NCI-H1694 (cell line): ENCODE results near the gene C1QTNF2.

Source experiments
- DNase-seq: peaks from one replicate; lab custom pipeline; 2025; lab: John Stamatoyannopoulos, UW

C1QTNF2 gene

DNA sequence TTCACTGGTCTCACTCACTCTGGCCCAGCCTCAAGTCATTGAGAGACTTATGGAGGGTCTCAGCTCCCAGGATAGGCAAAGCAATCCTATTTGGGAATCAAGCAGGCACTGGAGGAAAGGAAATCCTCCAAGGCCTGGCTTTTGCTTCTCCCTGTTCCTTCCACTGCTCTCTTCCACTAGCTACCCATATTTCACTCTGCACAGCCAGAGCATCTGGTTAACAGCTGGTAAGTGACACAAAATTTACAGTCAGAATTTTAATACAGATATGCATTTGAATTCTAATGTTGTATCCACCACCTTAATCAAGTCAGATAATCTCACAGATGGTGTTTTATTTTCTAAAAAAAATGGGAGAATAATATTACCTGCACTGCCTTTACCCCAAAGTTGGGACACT, 868 bp upstream of the C1QTNF2 start:
- no peak for DNase-seq

DNA sequence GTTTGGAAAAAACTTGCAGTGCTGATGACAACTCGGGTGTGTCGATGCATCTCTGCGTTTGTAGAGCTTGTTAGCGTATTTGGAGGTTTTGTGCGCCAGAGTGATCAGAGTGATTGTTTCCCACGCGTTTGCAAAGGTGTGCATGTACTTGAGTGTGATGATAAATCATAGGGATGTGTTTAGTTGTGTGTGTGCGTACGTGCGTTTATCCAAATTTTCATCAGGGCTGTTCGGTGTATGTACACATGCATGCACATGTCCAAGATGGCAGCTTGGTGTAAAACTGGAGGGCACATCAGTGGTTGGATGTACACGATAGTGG, 248 bp upstream of the C1QTNF2 start:
- no peak for DNase-seq

DNA sequence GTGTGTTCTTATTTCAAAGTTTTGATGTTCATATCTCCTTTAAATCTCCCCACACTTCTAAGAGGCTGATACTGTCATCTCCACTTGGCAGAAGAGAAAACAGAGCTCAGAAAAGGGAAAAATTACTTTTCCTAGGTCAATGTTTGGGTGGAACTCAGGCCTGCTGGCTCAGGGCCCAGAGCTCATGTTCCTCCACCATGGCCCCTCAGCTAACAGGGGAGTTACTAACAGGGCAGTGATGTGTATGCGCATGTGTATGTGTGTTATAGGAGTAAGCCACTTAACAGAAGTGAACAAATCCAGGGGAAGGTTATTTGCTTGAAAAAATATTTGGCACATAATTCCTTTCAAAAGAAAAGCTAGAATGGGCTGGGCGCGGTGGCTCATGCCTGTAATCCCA, 2.5 kb downstream of the C1QTNF2 start:
- no peak for DNase-seq

DNA sequence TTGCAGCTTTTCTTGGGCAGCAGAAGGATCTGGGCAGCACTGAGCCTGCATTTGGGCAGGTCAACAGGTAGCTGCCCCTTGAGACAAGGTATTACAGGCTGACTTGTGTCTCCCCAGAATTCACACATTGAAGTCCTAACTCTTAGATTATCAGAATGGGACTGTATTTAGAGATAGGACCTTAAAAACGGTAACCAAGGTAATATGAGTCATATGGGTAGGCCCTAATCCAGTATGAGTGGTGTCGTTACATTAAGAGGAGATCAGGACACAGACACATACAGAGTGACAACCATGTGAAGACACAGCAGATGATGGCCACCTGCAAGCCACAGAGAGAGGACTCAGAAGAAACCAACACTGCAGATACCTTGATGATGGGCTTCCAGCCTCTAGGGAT, 3.2 kb downstream of the C1QTNF2 start:
- DNase-seq: no peak

DNA sequence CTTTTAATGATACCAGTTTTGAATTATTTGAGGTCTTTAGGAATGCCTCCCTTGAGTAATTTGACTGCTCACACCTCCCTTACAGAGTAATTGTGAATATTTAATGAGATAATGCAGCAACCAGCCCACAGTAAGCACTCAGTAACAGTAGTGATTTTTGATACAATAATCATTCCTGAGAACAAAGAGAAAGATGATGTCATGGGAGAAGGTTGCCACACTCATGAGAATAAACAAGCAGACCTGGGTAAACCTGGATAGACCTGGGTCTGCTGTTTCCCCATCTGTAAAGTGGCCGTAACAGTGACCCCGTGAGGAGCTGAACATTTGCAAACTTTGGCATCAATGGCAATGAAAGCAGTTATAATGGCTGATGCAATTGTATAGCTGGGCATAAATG, 4.2 kb downstream of the C1QTNF2 start:
- DNase-seq: no peak

DNA sequence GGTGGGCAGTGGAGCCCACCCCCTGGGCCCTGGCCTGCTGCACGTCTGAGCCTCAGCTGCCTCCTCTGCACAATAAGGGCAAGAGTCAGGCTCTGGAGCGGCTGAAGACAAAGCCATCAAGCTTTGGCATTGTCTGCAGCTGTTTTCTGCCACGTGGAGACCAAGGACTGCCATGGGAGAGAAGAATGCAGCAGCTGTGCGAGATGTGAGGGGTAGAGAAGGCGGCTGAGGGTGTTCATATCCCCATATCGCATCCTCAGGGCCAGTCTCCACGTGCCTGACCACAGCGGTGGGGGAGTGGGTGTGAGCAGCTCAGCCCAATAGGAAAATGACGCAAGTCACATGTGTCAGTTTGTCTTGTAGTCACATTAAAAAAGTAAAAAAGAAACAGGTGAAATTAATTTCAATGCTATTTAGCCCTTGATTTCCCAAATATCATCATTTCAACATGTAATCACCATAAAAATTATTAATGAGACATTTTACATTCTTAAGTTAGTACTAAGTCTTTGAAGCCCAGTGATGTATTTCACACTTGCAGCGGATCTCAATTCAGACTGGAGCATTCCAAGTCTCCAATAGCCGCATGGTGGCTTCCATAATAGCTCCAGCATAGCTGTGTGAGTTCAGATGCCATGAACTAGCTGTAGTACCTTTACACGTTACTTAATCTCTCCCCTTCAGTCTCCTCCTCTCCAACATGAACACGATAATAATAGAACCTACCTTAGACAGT, 6.6 kb downstream of the C1QTNF2 start:
- no peak for DNase-seq

DNA sequence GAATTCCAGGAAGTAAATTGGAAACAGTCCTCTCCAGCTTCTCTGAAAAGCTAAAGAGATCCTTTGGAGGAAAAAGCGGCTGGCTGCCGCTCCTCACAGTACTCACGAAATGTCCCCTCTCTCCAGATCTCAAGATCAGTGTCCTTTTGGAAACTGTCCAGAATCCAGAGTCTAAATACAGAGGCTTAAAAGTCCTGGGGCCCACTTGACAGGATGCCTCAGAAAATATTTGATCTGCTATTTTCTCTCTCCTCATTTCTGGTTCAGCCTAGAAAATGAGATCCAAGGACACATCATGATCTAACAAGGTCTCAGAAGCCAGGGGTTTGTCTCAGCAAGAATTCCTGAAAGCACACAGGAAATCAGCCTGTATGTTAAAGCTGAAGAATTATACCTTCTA, 7.2 kb downstream of the C1QTNF2 start:
- DNase-seq: no peak

DNA sequence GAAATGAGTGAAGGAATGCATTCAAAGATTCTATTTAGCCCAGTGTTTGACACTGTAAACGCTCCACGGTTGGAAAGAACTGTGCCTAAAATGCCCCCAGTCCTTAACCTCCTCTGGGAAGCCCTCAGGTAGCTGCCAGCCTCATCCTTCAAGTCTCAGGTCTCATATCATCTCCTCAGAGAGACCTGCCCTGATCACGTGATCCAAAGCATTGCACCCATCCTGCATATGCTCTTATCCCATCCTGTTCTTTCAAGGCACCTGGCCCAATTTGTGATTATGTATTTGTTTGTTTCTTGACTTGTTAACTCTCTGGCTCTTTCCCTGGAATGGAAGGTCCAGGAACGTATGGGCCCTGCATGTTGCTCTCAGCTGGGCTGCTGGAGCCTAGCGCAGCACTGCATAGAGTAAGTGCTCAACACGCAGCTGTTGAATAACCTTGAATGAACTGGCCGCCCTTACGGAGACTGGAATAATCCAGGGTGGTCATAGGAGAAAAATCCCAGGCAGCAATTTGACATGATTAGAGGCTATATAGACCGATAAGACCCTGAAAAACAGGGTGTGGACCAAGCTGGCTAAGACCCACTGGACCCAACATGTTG, 8.7 kb downstream of the C1QTNF2 start:
- no peak for DNase-seq

DNA sequence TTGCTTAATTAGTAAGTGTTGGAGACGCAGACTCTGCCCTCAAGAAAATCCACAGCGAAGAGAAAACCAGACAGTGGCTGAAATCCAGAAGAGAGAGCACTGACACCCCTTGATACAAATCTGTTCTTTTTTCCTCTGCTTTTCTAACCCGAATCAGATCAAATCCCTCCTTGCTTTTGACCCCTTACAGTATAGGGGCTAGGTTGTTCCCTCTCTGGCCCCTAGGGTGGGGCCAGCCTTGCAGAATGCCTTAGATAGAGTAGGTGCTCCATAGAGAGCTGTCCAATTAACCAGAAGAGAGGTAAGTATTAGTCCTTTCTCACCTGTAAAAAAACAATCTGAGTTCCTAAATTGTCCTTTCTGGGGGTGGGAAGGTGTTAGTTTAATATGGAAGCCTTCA, 10.1 kb downstream of the C1QTNF2 start:
- no peak for DNase-seq

DNA sequence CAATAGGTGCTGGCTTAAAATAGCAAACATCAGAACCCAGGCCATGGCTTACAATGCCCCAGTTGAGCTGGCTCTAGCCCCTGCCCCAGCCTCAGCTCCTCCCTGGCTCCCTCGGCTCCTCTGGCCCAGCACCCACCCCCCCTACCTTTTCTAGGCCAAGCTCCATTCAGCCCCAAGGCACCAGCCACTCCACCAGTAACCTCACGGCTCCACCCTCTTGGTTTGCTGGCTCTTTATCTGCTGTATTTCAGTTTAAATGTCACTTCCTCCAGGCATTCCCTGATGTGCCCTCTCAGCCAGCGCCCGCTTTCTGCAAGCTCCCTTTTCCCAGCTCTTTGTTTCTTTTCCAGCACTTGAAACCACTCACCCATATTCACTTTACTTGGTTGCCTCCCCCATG, 10.6 kb downstream of the C1QTNF2 start:
- DNase-seq: no peak

DNA sequence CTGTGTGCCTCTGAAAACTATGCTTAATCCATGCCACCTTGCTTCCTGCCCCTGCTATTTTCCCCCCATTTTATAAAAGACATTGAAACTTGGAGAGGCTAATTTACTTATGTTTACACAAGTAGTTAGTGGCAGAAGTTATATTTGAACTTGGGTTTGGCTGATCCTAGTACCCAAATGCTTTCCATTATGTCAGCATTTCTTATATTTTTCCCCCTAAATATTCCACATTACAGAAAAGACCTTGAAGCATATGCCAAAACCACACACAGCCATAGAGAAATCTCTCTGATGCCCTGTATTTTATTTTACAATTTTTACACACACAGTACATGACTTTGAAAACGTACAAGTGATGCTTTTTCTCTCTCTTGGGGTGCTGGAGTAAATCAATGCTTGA, 11.2 kb downstream of the C1QTNF2 start:
- DNase-seq: no peak

DNA sequence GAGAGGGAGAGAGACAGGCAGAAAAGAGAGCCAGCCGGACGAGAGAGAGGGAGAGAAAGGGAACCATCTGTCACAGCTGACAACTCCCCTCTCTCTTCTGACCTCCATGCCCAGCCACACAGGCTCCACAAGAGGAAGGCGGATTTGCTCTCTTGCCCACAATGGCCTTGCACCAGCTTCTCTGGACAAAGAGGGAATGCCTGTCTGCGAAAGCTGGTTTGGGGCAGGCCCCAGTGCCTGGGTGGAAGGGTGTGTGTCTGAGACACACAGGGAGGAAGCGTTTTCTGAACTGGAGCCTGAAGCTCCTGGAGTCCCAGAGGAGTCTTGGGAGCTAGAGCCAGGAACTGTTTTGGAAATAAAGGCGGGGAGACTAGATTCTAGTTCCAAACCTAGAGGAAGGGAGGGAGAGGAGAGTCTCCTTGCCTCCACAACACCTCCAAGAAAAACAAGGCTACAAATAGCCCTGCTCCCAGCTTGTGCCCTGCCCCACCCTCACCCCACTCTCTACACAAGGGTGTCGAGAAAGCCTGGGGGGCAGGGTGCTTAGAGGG, 12.5 kb downstream of the C1QTNF2 start:
- DNase-seq: no peak

DNA sequence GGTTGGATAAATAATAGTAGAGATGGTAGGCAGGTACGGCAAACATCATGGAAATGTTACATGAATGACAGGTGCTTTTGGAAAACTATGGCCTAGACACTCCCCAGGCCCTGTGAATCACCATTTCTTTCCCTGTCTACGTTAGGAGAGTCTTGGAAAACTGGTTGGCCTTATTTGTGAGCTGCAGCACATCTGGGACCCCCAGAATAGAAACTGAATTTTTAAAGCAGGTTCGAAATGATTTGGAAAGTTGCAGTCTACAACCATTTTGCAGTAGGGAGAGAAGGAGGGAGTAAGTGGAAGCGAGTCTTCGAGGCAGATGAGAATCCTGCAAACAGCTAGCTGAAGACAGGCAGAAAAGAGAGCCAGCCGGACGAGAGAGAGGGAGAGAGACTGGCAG, 13.0 kb downstream of the C1QTNF2 start:
- DNase-seq: no peak

DNA sequence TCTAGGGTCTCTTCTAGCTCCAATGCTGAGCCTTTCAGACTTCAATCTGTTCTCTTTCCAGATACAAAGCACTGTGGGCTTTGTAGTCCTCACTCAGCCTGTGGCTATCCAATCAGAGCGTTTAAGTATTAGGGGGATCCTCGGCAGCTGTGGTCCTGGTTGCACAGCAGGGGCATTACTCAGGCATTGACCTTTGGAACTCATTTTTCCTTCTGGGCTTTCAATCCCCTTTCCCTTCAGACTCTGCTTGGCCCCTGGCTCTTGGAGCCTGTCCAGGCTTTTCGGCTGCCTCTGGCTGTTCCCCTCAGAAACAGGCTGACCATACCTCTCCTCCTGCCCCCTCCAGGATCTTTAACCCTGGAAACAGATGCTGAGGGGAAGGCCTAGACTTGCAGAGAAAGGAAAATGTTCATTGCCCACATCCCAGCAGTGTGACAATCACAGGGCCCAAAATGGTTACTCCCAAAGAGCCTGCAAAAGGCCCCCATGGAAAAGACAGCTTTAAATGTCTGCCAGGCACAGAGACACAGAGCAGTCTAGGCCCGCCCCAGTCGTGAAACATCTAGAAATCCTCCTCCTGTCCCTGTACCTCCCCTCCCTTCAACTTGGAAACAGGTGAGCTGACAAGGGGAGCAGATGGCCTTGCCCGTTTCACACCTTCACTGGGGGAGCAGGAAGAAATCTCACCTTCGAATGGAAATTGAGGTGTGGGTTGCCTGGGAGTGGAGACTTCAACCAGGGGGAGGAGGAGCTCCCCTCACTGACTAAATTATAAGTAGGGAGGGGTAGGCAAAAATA, 13.7 kb downstream of the C1QTNF2 start:
- DNase-seq: no peak

DNA sequence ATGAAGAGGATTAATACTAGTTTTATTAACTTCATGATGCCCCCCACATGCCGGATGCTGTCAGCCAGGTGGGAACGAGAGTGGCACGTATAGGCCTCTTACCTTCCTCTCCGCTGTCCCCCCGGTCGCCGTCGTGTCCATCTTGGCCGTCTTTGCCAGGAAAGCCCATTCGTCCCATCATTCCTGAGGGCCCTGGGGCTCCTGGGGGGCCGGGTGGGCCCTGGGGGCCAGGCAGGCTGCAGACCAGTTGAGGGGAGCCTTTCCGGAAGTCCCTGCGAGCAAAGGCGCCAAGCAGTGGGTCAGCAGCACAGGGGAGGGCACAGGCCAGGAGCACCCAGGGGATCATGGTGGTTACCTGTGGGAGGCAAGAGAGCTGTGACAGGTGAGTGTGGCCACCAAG, 15.8 kb downstream of the C1QTNF2 start:
- no peak for DNase-seq

DNA sequence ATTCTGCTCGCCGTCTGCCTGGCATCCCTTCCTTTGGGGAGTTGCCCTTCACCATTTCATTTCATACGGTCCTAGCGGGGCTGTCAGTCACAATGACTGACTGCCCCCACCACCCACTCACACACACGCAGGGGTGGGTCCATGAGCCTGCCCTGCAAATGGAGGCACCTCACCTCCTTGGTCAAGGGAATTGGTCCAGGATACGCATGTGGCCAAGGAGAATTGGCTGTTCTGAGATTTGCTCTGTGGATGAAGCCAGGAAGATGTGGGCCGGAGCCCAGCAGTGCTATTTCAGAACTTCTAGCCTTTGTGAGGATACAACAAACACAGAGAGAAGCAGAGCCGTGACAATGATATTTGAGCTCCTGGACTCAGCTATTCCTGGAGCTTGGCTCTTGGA, 17.0 kb downstream of the C1QTNF2 start:
- DNase-seq: no peak

DNA sequence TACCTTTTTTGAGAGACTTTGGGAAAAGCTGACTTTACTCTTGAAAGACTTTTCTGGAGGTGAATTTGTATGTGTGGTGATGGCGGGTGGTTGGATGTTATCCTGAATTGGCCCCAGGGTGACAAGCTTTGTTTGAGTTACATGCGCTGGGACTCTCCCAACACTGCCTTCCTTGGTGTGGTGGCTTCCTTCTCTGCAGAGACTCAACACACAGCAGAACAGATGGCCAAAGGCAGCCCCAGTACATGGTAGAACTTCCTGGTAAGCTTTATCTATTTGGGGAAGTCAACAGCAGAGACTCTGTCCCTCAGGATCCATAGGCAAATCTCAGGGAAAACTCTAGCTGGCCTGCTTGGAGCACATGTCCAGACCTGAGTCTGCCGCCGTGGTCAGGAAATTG, 18.1 kb downstream of the C1QTNF2 start:
- DNase-seq: no peak

DNA sequence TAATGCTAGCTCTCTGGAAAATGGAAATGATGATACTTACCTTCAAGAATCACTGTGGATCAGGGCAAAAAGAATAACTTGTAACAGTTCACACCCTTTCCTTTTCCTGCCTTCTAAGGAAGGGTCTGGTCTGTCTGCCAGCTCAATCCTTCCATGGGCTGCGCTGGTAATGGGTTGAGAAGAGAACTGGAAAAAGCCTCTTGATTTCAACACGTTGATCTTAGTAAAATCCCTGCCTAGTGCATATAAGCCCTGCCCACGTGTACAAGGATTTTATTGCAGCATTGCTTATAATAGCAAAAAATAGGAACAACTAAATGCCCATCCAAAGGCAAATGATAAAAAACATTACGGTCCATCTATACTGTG, 20.5 kb downstream of the C1QTNF2 start:
- no peak for DNase-seq

DNA sequence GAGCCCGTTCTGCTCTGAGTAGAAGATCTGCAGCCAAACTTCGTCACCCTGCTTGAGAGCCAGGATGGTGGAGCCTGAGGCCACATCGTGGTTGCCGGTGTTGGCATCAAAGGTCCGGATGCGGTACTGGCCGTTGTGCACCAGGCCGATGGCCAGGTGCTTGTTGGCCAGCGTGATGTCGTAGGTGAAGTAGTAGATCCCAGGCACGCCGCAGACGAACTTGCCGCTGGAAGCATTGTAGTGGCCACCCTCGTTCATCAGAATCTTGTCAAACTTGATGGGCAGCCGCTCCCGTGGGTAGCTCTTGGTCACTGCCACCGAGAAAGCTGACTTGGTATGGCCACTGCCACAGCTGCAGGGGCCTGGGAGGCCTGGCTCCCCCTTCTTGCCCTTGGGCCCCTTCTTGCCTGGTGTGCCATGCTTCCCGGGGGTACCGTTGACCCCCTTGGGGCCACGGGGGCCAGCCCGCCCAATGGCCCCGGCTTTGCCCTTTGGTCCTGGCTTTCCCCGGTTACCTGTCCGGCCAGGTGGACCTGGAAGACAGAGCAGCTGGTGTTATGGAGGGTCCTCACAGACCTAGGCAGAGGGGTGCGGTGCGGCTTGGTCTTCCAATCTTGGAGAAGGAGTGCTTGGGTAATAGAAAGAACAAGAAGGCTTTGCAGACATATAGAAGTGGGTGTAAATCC, 21.0 kb downstream of the C1QTNF2 start:
- no peak for DNase-seq

DNA sequence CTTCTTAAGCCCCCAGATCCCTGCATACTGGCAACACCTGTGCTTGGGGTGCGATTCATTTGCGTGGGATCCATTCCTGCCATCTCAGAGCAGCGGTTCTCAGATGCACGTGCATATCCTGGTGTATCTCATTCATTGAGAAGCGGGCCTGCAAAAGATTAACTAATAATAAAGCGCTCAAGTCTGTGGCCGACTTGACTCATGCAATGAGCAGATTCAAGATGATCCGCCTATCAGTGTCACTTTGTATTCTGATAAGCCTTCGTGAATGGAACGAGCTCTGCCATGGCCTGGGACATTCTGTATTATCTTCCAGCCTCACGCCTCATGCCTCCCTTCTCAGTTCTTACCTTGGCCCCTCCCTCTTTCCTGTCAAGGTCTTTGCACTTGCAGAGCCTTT, 22.3 kb downstream of the C1QTNF2 start:
- DNase-seq: no peak

DNA sequence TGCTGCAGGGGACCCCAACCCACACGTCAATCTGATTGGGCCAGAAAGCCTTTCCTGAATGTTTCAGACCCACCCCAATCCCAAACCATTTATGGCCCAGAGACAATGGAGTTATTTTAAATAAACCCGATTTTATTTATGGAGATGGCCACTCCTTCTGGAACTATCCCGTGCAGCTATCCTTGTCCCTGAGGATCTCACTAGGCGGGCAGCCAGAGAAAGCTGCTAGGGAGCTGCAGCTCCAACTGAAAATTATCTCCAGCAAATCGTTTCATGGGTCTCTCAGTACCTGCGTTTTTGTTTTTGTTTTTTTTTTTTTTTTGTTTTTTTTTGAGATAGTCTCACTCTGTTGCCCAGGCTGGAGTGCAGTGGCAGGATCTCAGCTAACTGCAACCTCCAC, 23.0 kb downstream of the C1QTNF2 start:
- DNase-seq: no peak

DNA sequence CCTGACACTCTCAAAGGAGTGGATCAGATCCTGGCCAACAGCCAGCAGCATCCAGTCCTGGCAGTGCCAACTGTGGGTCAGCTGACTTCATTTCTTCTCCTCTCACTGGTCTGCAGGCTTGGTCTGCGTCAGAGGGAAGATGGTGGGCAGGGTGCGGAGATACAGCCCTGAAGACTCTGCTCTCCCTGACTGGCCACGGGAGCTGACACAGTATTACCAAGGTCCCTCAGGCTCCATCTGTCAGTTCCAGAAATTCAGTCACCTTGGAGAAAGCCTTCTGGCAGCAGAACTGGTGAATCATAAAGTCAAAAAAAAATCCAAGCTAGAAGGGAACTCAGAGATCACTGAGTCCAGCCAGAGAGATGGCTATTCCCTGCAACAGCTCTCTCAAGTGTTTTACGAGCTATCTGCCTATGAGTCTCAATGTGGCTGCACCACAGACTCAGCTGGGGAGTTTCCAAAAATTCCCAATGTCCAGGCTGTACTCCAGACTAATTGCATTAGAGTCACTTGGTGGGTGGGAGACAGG, 27.9 kb downstream of the C1QTNF2 start:
- no peak for DNase-seq
